Memory B cell (primary cell): Measurements from ENCODE around the gene PRDM1.

Experiments
- ATAC-seq: fragments of 150-1000 bp; cut with Tn5 transposase; 2 replicates; pipeline ENCODE4 v1.10.0; 2021; ENCODE audit warnings: low read depth, mild to moderate bottlenecking, moderate library complexity
- DNase-seq, 2 donors: peaks; one replicate each; pipeline ENCODE4 v3.0.0; 2022; ENCODE audit warnings: low spot score in 2 of 2
- H3K27ac Mint-ChIP-seq: one replicate; pipeline ENCODE4 v1.8.0; 2022; ENCODE audit warnings: mild to moderate bottlenecking, moderate library complexity, mixed read lengths
- H3K27me3 Mint-ChIP-seq: one replicate; pipeline ENCODE4 v1.8.0; 2022; ENCODE audit warnings: mixed read lengths
- H3K36me3 Mint-ChIP-seq: one replicate; pipeline ENCODE4 v1.8.0; 2022; ENCODE audit warnings: mild to moderate bottlenecking, mixed read lengths
- H3K4me1 Mint-ChIP-seq: one replicate; pipeline ENCODE4 v1.8.0; 2022; ENCODE audit warnings: mixed read lengths
- H3K4me3 Mint-ChIP-seq: one replicate; pipeline ENCODE4 v1.8.0; 2022; ENCODE audit warnings: mild to moderate bottlenecking, moderate library complexity, mixed read lengths
- H3K9me3 Mint-ChIP-seq: one replicate; pipeline ENCODE4 v1.8.0; 2022; ENCODE audit warnings: mixed read lengths

The PRDM1 gene

DNA sequence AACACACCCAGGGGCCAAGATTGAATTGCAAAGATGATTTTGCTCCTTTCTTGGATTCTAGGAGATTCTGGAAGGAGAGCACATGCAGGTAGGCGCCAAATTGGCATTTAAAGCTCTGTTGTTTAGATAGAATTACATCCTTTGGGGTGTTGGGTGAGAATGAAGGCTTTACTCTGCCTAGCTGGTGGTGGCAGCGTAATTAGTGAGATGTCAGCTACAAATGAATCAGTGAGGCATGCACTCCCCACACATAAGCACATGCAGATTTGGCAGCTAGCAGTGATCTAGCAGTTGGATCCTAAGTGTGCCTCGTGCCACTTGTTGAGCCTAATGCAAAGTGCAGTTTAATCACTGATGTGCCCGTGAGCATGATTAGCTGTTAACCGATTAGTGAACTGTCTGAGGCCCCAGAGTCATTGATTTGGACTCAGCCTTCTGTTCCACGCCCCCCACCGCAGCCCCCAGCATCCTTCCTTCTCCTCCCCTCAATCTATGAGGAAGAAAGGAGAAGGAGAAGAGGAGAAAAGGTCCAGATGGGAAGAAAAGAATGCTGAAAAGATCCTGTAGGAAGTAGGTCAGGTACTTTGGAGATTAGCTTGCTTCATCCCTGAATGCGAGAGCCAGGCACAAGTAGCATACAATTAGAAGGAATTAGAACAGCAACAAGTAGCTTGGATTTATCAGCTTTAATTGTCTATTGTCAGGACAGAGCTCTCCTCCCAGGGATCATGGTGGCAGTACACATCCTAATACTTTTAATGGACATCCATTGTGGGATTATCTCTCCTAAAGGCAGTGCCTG, 6.0 kb upstream of the PRDM1 start:
- ATAC-seq: no peak
- no peak for DNase-seq
- H3K4me1 Mint-ChIP-seq: peaks cover 9% of the 10 kb centered on the region

GRCh38 chr6:106080763-106081095, 5.4 kb upstream of the PRDM1 start:
- no peaks in the 10 kb centered on the region for H3K9me3 Mint-ChIP-seq
- no peak overlapping the region for H3K4me3 Mint-ChIP-seq
- no peak overlapping the region for H3K27ac Mint-ChIP-seq
- no peak for ATAC-seq
- H3K27me3 Mint-ChIP-seq: no peaks in the 10 kb centered on the region
- DNase-seq: no peak
- peaks cover 14% of the 10 kb centered on the region for H3K4me1 Mint-ChIP-seq
- no peaks in the 10 kb centered on the region for H3K36me3 Mint-ChIP-seq

More for the DNA sequence above, 6.0 kb upstream of the PRDM1 start:
- Mint-ChIP-seq H3K27me3 (no peaks in the 10 kb centered on the region), H3K4me3 (no peak overlapping the region), H3K36me3 (no peaks in the 10 kb centered on the region), H3K27ac (no peak overlapping the region), H3K9me3 (no peaks in the 10 kb centered on the region)

DNA sequence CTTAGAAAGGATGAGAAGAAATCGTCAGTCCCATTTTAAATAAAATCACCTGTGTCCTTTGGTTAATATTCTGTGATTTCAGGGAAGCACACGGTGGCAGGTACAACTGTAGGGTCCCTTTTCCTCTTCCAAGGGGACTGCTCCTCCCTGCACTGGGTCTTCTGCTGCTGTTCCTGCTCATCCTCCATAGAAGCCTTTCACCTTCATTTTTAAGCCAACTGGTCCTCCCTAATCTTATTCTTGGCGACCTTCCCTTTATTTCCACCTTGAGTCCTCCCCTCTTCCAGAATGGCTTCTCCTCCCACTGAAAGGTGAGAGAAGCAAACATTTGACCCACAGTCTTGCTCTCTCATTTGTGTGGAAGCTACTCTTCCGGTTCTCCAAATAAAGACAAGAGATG, 4.4 kb upstream of the PRDM1 start:
- Mint-ChIP-seq H3K9me3 (no peaks in the 10 kb centered on the region), H3K4me3 (no peak overlapping the region), H3K27me3 (no peaks in the 10 kb centered on the region), H3K4me1 (peaks cover 20% of the 10 kb centered on the region), H3K36me3 (no peaks in the 10 kb centered on the region), H3K27ac (no peak overlapping the region)
- DNase-seq (no peak), ATAC-seq (no peak)

DNA sequence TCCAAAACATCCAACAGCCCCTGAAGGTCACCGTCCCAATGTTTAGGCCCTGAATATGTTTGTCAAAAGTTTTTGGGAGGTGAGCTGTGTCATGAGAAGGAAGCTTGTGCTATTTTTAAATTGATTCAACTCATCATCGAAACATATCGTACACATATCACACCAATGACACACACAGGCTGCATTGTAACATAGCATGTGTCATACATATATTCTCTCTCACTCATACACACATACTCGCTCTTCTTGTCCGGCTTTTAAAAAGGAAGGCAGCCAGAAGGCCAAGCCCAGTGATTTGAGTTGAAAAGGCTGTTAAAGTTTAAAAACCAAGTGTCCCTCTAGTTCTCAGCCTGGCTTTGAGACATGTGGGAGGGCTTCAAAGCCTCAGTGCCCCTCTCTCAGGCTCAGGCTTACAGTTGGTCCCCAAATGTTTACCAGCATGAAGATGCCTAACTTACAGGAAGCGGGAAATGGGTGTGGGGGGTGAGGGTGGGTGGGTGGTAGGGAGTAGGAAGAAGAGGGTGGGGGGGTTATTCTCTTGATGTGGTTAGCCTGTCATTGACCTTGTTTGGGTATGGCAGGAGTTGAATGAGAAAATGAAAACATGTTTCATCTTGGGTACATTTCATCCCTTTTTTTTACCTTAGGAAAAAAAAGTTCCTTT, 3.3 kb upstream of the PRDM1 start:
- Mint-ChIP-seq H3K9me3 (no peaks in the 10 kb centered on the region), H3K4me1 (peaks cover 22% of the 10 kb centered on the region), H3K27ac (no peak overlapping the region), H3K27me3 (no peaks in the 10 kb centered on the region), H3K4me3 (no peak overlapping the region), H3K36me3 (no peaks in the 10 kb centered on the region)
- ATAC-seq: no peak
- DNase-seq: no peak

GRCh38 chr6:106083618-106084017, 2.5 kb upstream of the PRDM1 start:
- H3K27me3 Mint-ChIP-seq: no peaks in the 10 kb centered on the region
- no peak for DNase-seq
- H3K27ac Mint-ChIP-seq: no peak overlapping the region
- ATAC-seq: no peak
- H3K9me3 Mint-ChIP-seq: no peaks in the 10 kb centered on the region
- H3K4me3 Mint-ChIP-seq: no peak overlapping the region
- H3K4me1 Mint-ChIP-seq: peaks cover 22% of the 10 kb centered on the region
- H3K36me3 Mint-ChIP-seq: no peaks in the 10 kb centered on the region

DNA sequence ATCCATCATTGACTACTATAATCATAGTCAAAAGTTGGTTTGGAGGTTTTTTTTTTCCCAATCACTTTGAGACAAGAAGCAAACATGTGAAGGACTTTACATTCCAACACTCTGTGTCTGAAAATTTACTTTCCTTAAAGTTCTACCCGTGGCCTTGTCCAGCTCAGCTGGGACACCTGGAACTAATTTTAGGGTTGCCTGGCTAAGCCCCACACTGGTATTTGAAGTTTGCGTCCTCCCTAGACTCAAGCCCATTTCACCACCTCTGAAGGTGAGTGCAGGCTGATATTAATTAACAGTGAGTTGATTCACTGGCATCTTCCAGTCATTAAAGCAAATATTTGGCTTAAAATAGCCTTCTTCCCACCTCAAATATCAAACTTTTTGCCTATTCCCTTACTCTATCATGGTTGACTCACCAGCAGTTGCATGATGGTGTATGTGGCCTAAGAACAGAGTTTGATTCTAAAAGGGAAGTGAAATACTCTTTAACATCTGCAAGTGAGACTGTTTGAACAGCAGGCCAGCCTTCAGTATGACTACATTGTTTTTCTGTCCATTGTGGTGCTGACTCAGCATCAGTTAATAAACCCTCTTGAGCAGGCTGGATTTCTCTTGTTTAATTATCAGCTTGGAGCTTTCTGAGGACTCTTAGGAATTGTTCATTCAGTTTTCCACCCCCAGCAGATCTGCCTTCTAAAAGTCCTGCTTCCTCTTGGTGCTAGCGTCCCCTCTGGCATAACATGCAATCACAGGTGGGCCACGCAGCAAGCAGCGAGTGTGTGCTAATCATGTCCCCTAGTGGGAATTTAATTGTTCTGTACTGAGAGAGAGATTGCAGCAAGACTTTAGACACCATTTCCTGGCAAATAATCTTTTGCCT, 1.8 kb upstream of the PRDM1 start:
- peaks cover 22% of the 10 kb centered on the region for H3K4me1 Mint-ChIP-seq
- no peaks in the 10 kb centered on the region for H3K27me3 Mint-ChIP-seq
- no peak overlapping the region for H3K4me3 Mint-ChIP-seq
- no peaks in the 10 kb centered on the region for H3K9me3 Mint-ChIP-seq
- peak; percentile 70 for ATAC-seq
- DNase-seq: peak; percentile 25 to 49
- H3K27ac Mint-ChIP-seq: peak overlapping the region; percentile 95
- no peaks in the 10 kb centered on the region for H3K36me3 Mint-ChIP-seq

GRCh38 chr6:106084989-106085691, 996 bp upstream of the PRDM1 start:
- ATAC-seq (no peak), DNase-seq (no peak)
- H3K4me3 Mint-ChIP-seq: peak overlapping the region; percentile 95
- H3K27ac Mint-ChIP-seq: peak overlapping the region; percentile 95
- H3K36me3 Mint-ChIP-seq: no peaks in the 10 kb centered on the region
- H3K4me1 Mint-ChIP-seq: peaks cover 27% of the 10 kb centered on the region
- no peaks in the 10 kb centered on the region for H3K27me3 Mint-ChIP-seq
- no peaks in the 10 kb centered on the region for H3K9me3 Mint-ChIP-seq

DNA sequence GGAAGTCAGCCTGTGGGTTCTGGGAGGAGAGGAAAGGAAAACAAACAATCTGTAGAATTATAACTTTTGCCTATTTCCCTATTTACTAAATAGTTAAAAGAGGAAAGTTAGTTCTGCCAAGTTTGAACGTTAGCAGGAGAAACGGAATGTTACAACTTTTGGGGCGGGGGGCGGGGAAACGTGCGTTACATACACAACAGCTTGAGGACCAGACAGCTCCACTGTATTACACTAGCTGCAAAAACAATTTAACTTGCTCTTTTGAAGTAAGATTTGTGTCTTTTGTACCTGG, 498 bp upstream of the PRDM1 start:
- no peaks in the 10 kb centered on the region for H3K27me3 Mint-ChIP-seq
- H3K27ac Mint-ChIP-seq: peak overlapping the region; percentile 95
- no peaks in the 10 kb centered on the region for H3K36me3 Mint-ChIP-seq
- H3K4me3 Mint-ChIP-seq: peak overlapping the region; percentile 95
- peaks cover 32% of the 10 kb centered on the region for H3K4me1 Mint-ChIP-seq
- ATAC-seq (no peak), DNase-seq (no peak)
- H3K9me3 Mint-ChIP-seq: no peaks in the 10 kb centered on the region

DNA sequence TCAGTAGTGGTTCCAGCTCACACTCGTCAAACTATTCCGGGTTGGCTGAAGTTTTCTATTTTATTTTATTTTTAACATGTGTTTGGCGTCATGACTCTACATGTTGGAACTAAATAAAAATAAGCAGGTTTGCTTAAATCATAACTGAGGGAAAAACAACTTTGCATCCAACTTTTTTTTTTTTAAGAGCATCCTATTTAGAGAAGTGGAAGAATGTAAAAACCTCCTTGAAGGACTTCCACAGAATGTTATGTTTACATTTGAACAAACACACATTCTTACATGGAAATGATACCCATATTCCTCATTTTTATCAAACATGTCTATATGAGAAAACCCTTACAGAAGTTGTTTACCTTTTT, 659 bp downstream of the PRDM1 start:
- H3K27me3 Mint-ChIP-seq: no peaks in the 10 kb centered on the region
- no peaks in the 10 kb centered on the region for H3K36me3 Mint-ChIP-seq
- DNase-seq (no peak), ATAC-seq (no peak)
- no peaks in the 10 kb centered on the region for H3K9me3 Mint-ChIP-seq
- H3K27ac Mint-ChIP-seq: peak overlapping the region; percentile 95
- H3K4me3 Mint-ChIP-seq: no peak overlapping the region
- peaks cover 38% of the 10 kb centered on the region for H3K4me1 Mint-ChIP-seq

GRCh38 chr6:106087548-106088325, 1.6 kb downstream of the PRDM1 start:
- Mint-ChIP-seq H3K9me3 (no peaks in the 10 kb centered on the region), H3K27ac (no peak overlapping the region), H3K36me3 (no peaks in the 10 kb centered on the region), H3K27me3 (no peaks in the 10 kb centered on the region), H3K4me1 (peaks cover 38% of the 10 kb centered on the region), H3K4me3 (peak overlapping the region; percentile 44)
- no peak for ATAC-seq
- DNase-seq: no peak

- Mint-ChIP-seq H3K4me1 (peaks cover 42% of the 10 kb centered on the region), H3K36me3 (no peaks in the 10 kb centered on the region), H3K27ac (peak overlapping the region; percentile 24), H3K9me3 (no peaks in the 10 kb centered on the region), H3K27me3 (no peaks in the 10 kb centered on the region), H3K4me3 (peak overlapping the region; percentile 51)
- DNase-seq (no peak), ATAC-seq (no peak)
Observed at GRCh38 chr6:106090001-106090400, 3.9 kb downstream of the PRDM1 start.

GRCh38 chr6:106092279-106092678, 6.1 kb downstream of the PRDM1 start:
- Mint-ChIP-seq H3K27ac (no peak overlapping the region), H3K27me3 (no peaks in the 10 kb centered on the region), H3K4me1 (peaks cover 37% of the 10 kb centered on the region), H3K4me3 (no peak overlapping the region), H3K36me3 (no peaks in the 10 kb centered on the region), H3K9me3 (no peaks in the 10 kb centered on the region)
- no peak for DNase-seq
- no peak for ATAC-seq

DNA sequence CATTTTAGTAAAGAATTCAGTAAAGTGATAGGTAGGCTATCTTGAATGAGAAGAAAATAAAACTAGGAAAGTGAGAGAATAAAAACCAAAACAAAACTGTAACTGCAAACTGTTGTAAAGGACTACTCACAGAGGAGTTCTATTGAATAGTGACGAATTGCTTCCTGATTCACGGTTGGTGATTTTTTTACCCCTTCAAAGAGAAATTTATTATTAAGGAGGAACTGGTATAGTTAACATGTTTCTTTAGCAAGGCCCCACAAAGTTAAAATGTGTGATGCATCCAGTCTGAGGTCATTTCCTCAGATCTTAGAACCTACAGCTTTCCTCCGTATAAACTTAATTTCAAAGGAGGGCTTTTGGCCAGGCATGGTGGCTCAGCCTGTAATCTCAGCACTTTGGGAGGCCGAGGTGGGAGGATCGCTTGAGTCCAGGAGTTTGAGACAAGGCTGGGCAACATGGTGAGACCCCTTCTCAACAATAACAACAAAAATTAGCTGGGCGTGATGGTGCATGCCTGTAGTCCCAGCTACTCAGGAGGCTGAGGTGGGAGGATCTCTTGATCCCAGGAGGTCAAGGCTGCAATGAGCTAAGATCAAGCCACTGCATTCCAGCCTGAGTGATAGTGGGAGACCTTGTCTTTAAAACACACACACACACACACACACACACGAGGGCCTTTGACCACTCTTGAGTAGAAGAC, 8.3 kb downstream of the PRDM1 start:
- peak overlapping the region; percentile 29 for H3K4me3 Mint-ChIP-seq

More for the DNA sequence above, 8.3 kb downstream of the PRDM1 start:
- no peak for DNase-seq
- Mint-ChIP-seq H3K36me3 (no peaks in the 10 kb centered on the region), H3K9me3 (no peaks in the 10 kb centered on the region), H3K4me1 (peaks cover 47% of the 10 kb centered on the region), H3K27ac (peak overlapping the region; percentile 49), H3K27me3 (no peaks in the 10 kb centered on the region)
- no peak for ATAC-seq
